ENCODE measurements around the gene KCNJ1. TPM values are rescaled to one million over a fixed set of nuclear protein-coding genes. Genes with fewer than 3 reads are reported as not detected.
A peak's percentile ranks its signal among the peaks of the same experiment; 100 is the strongest.

KCNJ1 gene
- not detected for total RNA-seq
- long read RNA-seq: 0 reads

- 85% methylated on average over 8 of the region's 8 CpGs for WGBS (ENCODE audit: insufficient coverage, low coverage, low lambda C conversion rate, missing lambda C conversion rate)
- no peaks in the 10 kb centered on the region for H3K4me1 ChIP-seq
- DNase-seq (no peak), ATAC-seq (no peak)
- TF ChIP-seq, protein P1, sequence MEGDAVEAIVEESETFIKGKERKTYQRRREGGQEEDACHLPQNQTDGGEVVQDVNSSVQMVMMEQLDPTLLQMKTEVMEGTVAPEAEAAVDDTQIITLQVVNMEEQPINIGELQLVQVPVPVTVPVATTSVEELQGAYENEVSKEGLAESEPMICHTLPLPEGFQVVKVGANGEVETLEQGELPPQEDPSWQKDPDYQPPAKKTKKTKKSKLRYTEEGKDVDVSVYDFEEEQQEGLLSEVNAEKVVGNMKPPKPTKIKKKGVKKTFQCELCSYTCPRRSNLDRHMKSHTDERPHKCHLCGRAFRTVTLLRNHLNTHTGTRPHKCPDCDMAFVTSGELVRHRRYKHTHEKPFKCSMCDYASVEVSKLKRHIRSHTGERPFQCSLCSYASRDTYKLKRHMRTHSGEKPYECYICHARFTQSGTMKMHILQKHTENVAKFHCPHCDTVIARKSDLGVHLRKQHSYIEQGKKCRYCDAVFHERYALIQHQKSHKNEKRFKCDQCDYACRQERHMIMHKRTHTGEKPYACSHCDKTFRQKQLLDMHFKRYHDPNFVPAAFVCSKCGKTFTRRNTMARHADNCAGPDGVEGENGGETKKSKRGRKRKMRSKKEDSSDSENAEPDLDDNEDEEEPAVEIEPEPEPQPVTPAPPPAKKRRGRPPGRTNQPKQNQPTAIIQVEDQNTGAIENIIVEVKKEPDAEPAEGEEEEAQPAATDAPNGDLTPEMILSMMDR (IDR thresholded peaks at IDR 0.05): no peak
- no peak for TF ChIP-seq POLR2A (IDR thresholded peaks at IDR 0.05)
- H3K4me3 ChIP-seq: no peak within 1 kb of the TSS
- no peaks in the 10 kb centered on the region for H3K36me3 ChIP-seq
- no peak within 1 kb of the TSS for H3K27ac ChIP-seq
- intact Hi-C loops (cut with DNase I): no loop called here
- no peaks in the 10 kb centered on the region for H3K9me3 ChIP-seq
- no peaks in the 10 kb centered on the region for H3K27me3 ChIP-seq
These were observed at the start of gene KCNJ1 for GRCh38 chr11:128867277-128867676. Gene KCNJ1 (minus strand): TSS chr11:128867296. CDS start chr11:128840243, 27,053 bp downstream.

GRCh38 chr11:128916681-128917080, 49.6 kb upstream of the KCNJ1 start:
- 40% methylated on average over 1 of the region's 2 CpGs for WGBS (ENCODE audit: insufficient coverage, low coverage, low lambda C conversion rate, missing lambda C conversion rate)
- no peaks in the 10 kb centered on the region for H3K9me3 ChIP-seq
- ATAC-seq: no peak
- H3K4me1 ChIP-seq: no peaks in the 10 kb centered on the region
- intact Hi-C loops (cut with DNase I): no loop called here
- H3K27me3 ChIP-seq: no peaks in the 10 kb centered on the region
- TF ChIP-seq, protein P1 (IDR thresholded peaks at IDR 0.05): no peak
- no peak for TF ChIP-seq POLR2A (IDR thresholded peaks at IDR 0.05)
- peak in 1 of 3 donors; percentile 16 for DNase-seq
- no peak overlapping the region for H3K27ac ChIP-seq
- no peak overlapping the region for H3K4me3 ChIP-seq
- H3K36me3 ChIP-seq: no peaks in the 10 kb centered on the region

DNA sequence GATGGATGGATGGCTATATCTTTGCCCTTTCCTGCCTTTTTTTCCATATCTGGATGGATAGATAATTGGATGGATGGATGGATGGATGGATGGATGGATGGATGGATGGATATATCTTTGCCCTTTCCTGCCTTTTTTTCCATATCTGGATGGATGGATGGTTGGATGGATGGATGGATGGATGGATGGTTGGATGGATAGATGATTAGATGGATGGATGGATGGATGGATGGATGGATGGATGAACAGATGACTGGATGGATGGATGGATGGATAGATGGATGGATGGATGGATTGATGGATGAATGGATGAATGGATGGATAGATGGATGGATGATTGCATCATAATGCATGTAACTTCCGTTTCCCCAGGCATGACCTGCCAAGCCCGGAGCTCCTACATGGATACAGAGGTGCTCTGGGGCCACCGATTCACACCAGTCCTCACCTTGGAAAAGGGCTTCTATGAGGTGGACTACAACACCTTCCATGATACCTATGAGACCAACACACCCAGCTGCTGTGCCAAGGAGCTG, 49.0 kb upstream of the KCNJ1 start:
- WGBS (ENCODE audit: insufficient coverage, low coverage, low lambda C conversion rate, missing lambda C conversion rate): 0% methylated on average over 1 of the region's 3 CpGs
- TF ChIP-seq, protein P1 (IDR thresholded peaks at IDR 0.05): no peak
- no peak for TF ChIP-seq POLR2A (IDR thresholded peaks at IDR 0.05)
- intact Hi-C loops (cut with DNase I): no loop called here
- ATAC-seq (no peak), DNase-seq (peak in 1 of 3 donors; percentile 19)
- Histone ChIP-seq H3K27ac (no peak overlapping the region), H3K36me3 (no peaks in the 10 kb centered on the region), H3K9me3 (no peaks in the 10 kb centered on the region), H3K27me3 (no peaks in the 10 kb centered on the region), H3K4me3 (no peak overlapping the region), H3K4me1 (no peaks in the 10 kb centered on the region)

GRCh38 chr11:128915149-128915521, 48.0 kb upstream of the KCNJ1 start:
- no peaks in the 10 kb centered on the region for H3K36me3 ChIP-seq
- no peaks in the 10 kb centered on the region for H3K9me3 ChIP-seq
- WGBS (ENCODE audit: insufficient coverage, low coverage, low lambda C conversion rate, missing lambda C conversion rate): 71% methylated on average over 5 of the region's 6 CpGs
- intact Hi-C loops (cut with DNase I): no loop called here
- ATAC-seq: no peak
- H3K27ac ChIP-seq: no peak overlapping the region
- no peak overlapping the region for H3K4me3 ChIP-seq
- DNase-seq: no peak
- no peaks in the 10 kb centered on the region for H3K27me3 ChIP-seq
- no peak for TF ChIP-seq POLR2A (IDR thresholded peaks at IDR 0.05)
- TF ChIP-seq, protein P1 (IDR thresholded peaks at IDR 0.05): no peak
- no peaks in the 10 kb centered on the region for H3K4me1 ChIP-seq

Measured in right lobe of liver (tissue), 6 donors.